K562 (cell line): ENCODE measurements around the gene ACYP2. TPM values are rescaled to one million over a fixed set of nuclear protein-coding genes. Genes with fewer than 3 reads are reported as not detected.

Source experiments
- ATAC-seq: fragments of 200-7000 bp; cut with Tn5 transposase; 3 replicates; pipeline ENCODE4 v1.9.1; 2020; ENCODE audit warnings: moderate library complexity
- BruUV-seq: library from RNA; stranded (reverse); fragments of 400-500 nt; replicated peaks from 2 replicates; lab custom pipeline; 2021; lab: Mats Ljungman, UMichigan
- CTCF ChIA-PET: fragments of 300-600 bp; formaldehyde crosslinking; extraction: SDS; loops from one replicate; lab custom pipeline; 2021; ENCODE audit warnings: low intra/inter-chr PET ratio; lab: Yijun Ruan, JAX
- POLR2A ChIA-PET: fragments of 300-600, 350-650 bp; sonication (Branson Sonifier 250); formaldehyde crosslinking; extraction: SDS; loops from one replicate; lab custom pipeline; 2021; ENCODE audit warnings: antibody characterized with exemption, inconsistent platforms; lab: Yijun Ruan, JAX
- DNase-seq, 4 experiments: peaks; one replicate each; pipeline versions ENCODE4 v3.0.0 to v3.0.0-alpha.2; 2011 to 2018; ENCODE audit warnings: low spot score in 3 of 4, mixed read lengths in 3 of 4; ENCODE audit errors: extremely low read depth in 1 of 4
- FAIRE-seq: peaks from 2 replicates; lab custom pipeline; 2011; peaks lifted over from hg19 to GRCh38; lab: Jason Lieb, UNC
- H2AFZ ChIP-seq: 2 replicates; pipeline ENCODE4 v1.6.0; 2011; ENCODE audit warnings: low read depth, low read length, control low read depth, inconsistent platforms
- H3K27ac ChIP-seq: fragments of 200-600 bp; 3 replicates; pipeline ENCODE4 v1.8.0; 2011; ENCODE audit warnings: low read depth, mild to moderate bottlenecking, control low read depth, inconsistent platforms, low read length, moderate library complexity, mixed read lengths; ENCODE audit errors: extremely low read depth
- H3K27me3 ChIP-seq, 2 experiments: fragments of 300-600 bp in 1 of 2; 2 replicates in 1 of 2; 3 replicates in 1 of 2; pipeline versions ENCODE4 v1.6.0 to v1.8.0; 2011; ENCODE audit warnings: inconsistent platforms in 2 of 2, low read length in 2 of 2, mild to moderate bottlenecking in 1 of 2, mixed read lengths in 1 of 2, moderate library complexity in 1 of 2; ENCODE audit not compliant: control insufficient read depth in 2 of 2, insufficient read depth in 2 of 2
- H3K36me3 ChIP-seq: fragments of 300-600 bp; 3 replicates; pipeline ENCODE4 v1.8.0; 2011; ENCODE audit warnings: mild to moderate bottlenecking, low read length, inconsistent platforms; ENCODE audit not compliant: control insufficient read depth, insufficient read depth
- H3K4me1 ChIP-seq, 2 experiments: fragments of 200-600 bp in 1 of 2; replicated peaks in 1 of 2; 2 replicates in 1 of 2; 3 replicates in 1 of 2; pipeline versions ENCODE4 v1.5.1 to v1.8.0; 2011; ENCODE audit warnings: inconsistent platforms in 2 of 2, low read length in 2 of 2, mild to moderate bottlenecking in 1 of 2, mixed read lengths in 1 of 2, moderate library complexity in 1 of 2; ENCODE audit not compliant: control insufficient read depth in 2 of 2, insufficient read depth in 2 of 2
- H3K4me2 ChIP-seq: 2 replicates; pipeline ENCODE4 v1.6.1; 2011; ENCODE audit warnings: low read length, control low read depth, inconsistent platforms, mixed read lengths; ENCODE audit not compliant: insufficient read depth
- H3K4me3 ChIP-seq: fragments of 200-600 bp; sonication (generic), shearing (Covaris generic); 2 replicates; pipeline ENCODE4 v1.5.1; 2016; ENCODE audit warnings: control low read depth, inconsistent platforms
- H3K79me2 ChIP-seq: fragments of 200-600 bp; 3 replicates; pipeline ENCODE4 v1.8.0; 2011; ENCODE audit warnings: low read length, inconsistent platforms; ENCODE audit not compliant: control insufficient read depth, insufficient read depth
- H3K9ac ChIP-seq, 2 experiments: 2 replicates each; pipeline versions ENCODE4 v1.6.0 to v1.6.1; 2011; ENCODE audit warnings: low read depth in 2 of 2, low read length in 2 of 2, control low read depth in 1 of 2, inconsistent platforms in 1 of 2, mild to moderate bottlenecking in 1 of 2, mixed read lengths in 1 of 2; ENCODE audit not compliant: insufficient read depth in 1 of 2
- H3K9me1 ChIP-seq: one replicate; pipeline ENCODE4 v1.6.0; 2011; ENCODE audit warnings: inconsistent platforms, mild to moderate bottlenecking, low read length, moderate library complexity; ENCODE audit not compliant: control insufficient read depth, insufficient read depth
- H3K9me3 ChIP-seq: replicated peaks from 2 replicates; pipeline ENCODE4 v1.5.1; 2011; ENCODE audit warnings: low read depth, low read length, inconsistent platforms; ENCODE audit not compliant: control insufficient read depth, insufficient read depth
- H4K20me1 ChIP-seq: replicated peaks from 2 replicates; pipeline ENCODE4 v1.6.1; 2011; ENCODE audit warnings: low read length, inconsistent platforms, mixed read lengths; ENCODE audit not compliant: control insufficient read depth, insufficient read depth
- ARID1B ChIP-seq: fragments of 450-650 bp; IDR thresholded peaks from 2 replicates; pipeline ENCODE4 v1.6.1; 2016; ENCODE audit warnings: antibody characterized with exemption, mild to moderate bottlenecking, inconsistent platforms
- CREB1 ChIP-seq, 2 experiments: sonication (generic) in 1 of 2; formaldehyde crosslinking in 1 of 2; IDR thresholded peaks; 2 replicates each; pipeline versions ENCODE4 v1.6.1 to v1.8.0; 2012 to 2022; ENCODE audit warnings: inconsistent platforms in 1 of 2, mild to moderate bottlenecking in 1 of 2, missing genetic modification reagents in 1 of 2, moderate library complexity in 1 of 2
- DDX20 ChIP-seq: fragments of 450-650 bp; IDR thresholded peaks from 2 replicates; pipeline ENCODE4 v1.6.1; 2016; ENCODE audit warnings: missing genetic modification characterization, low read depth, mild to moderate bottlenecking, missing compliant biosample characterization, moderate library complexity
- EGR1 ChIP-seq: fragments of 450-650 bp; conservative IDR thresholded peaks from 2 replicates; pipeline ENCODE4 v1.6.1; 2017; ENCODE audit warnings: mild to moderate bottlenecking
- FOXA3 ChIP-seq, 2 experiments: fragments of 450-650 bp in 1 of 2; sonication (generic) in 1 of 2; formaldehyde crosslinking; IDR thresholded peaks in 1 of 2; conservative IDR thresholded peaks in 1 of 2; 2 replicates each; pipeline versions ENCODE4 v1.4.0 to v1.8.0; 2020 to 2022; ENCODE audit warnings: mild to moderate bottlenecking in 2 of 2, missing genetic modification reagents in 1 of 2
- HNRNPUL1 ChIP-seq: fragments of 200-400 bp; formaldehyde crosslinking; IDR thresholded peaks from 2 replicates; pipeline ENCODE4 v1.6.1; 2017; ENCODE audit warnings: low read length
- KLF13 ChIP-seq: fragments of 450-650 bp; IDR thresholded peaks from 2 replicates; pipeline ENCODE4 v1.6.1; 2016; ENCODE audit warnings: missing genetic modification characterization, low read depth, mild to moderate bottlenecking, missing compliant biosample characterization, moderate library complexity, borderline replicate concordance
- MYNN ChIP-seq, 2 experiments: sonication (generic); formaldehyde crosslinking in 1 of 2; IDR thresholded peaks; 2 replicates each; pipeline versions ENCODE4 v1.5.0 to v1.6.1; 2016 to 2020; ENCODE audit warnings: antibody characterized with exemption in 1 of 2, missing genetic modification reagents in 1 of 2
- SIN3A ChIP-seq, 2 experiments: fragments of 150-350 bp in 1 of 2; IDR thresholded peaks; 2 replicates each; pipeline ENCODE4 v1.6.1; 2011 to 2016; ENCODE audit warnings: borderline replicate concordance in 2 of 2, low read depth in 2 of 2, low read length in 2 of 2, mild to moderate bottlenecking in 2 of 2, moderate library complexity in 2 of 2; ENCODE audit not compliant: control insufficient read depth in 1 of 2
- SMARCA4 ChIP-seq: fragments of 450-650 bp; IDR thresholded peaks from 2 replicates; pipeline ENCODE4 v1.6.1; 2016
- SOX6 ChIP-seq: fragments of 450-650 bp; IDR thresholded peaks from 2 replicates; pipeline ENCODE4 v1.6.1; 2014; ENCODE audit warnings: mild to moderate bottlenecking
- TEAD1 ChIP-seq, 2 experiments: fragments of 450-650 bp in 1 of 2; sonication (generic) in 1 of 2; formaldehyde crosslinking; IDR thresholded peaks; 2 replicates each; pipeline versions ENCODE4 v1.4.0 to v1.8.0; 2020 to 2022; ENCODE audit warnings: mild to moderate bottlenecking in 2 of 2, missing genetic modification reagents in 1 of 2
- TEAD4 ChIP-seq, 2 experiments: sonication (generic) in 1 of 2; formaldehyde crosslinking in 1 of 2; IDR thresholded peaks; 2 replicates each; pipeline versions ENCODE4 v1.6.1 to v1.8.0; 2012 to 2022; ENCODE audit warnings: borderline replicate concordance in 1 of 2, inconsistent platforms in 1 of 2, low read length in 1 of 2, mild to moderate bottlenecking in 1 of 2, missing genetic modification reagents in 1 of 2
- ZNF316 ChIP-seq: fragments of 450-650 bp; IDR thresholded peaks from 2 replicates; pipeline ENCODE4 v1.6.1; 2016
- ZNF507 ChIP-seq: conservative IDR thresholded peaks from 2 replicates; pipeline ENCODE4 v1.6.1; 2017; ENCODE audit warnings: missing genetic modification characterization, missing compliant biosample characterization
- ZNF695 ChIP-seq: fragments of 450-650 bp; formaldehyde crosslinking; IDR thresholded peaks from 2 replicates; pipeline ENCODE4 v1.4.0; 2020; ENCODE audit warnings: mild to moderate bottlenecking, moderate library complexity
- WGBS: fragments of 100-300 bp; shearing (Covaris generic); methylation state at CpG from one replicate; pipeline ENCODE4 v1.1.6; 2016; ENCODE audit warnings: low coverage, mixed read lengths; ENCODE audit not compliant: insufficient coverage; ENCODE audit errors: missing lambda C conversion rate; 5-methylcytosine and 5-hydroxymethylcytosine counted together
- in situ Hi-C: fragments of 300-500 bp; cut with MboI; formaldehyde crosslinking; loops from 4 replicates; pipeline ENCODE4 v1.15.0; 2018; ENCODE audit warnings: inconsistent platforms, mixed read lengths
- intact Hi-C: fragments of 100-400 bp; cut with micrococcal nuclease; formaldehyde crosslinking; loops from 2 replicates; pipeline ENCODE4 v1.14.2; 2022
- polyA plus RNA-seq, 8 experiments: library from polyadenylated mRNA; depleted of rRNA in 4 of 8; stranded (reverse) in 5 of 8; unstranded in 3 of 8; fragments of >200 nt; fragmentation: Nextera tagmentation in 2 of 8; fragmentation: Illumina TruSeq in 1 of 8; extraction: Ambion mirVana in 2 of 8; extraction: Trizol in 1 of 8; gene quantifications; 2 replicates each; pipeline versions ENCODE4 v1.2.1 to v1.2.3, GENCODE V29; 2011 to 2014; ENCODE audit warnings: inconsistent platforms in 1 of 8, missing spikeins in 1 of 8
- total RNA-seq, 7 experiments: library from RNA; depleted of rRNA in 6 of 7; stranded (reverse); fragments of >200 nt in 6 of 7; fragmentation: Illumina TruSeq in 2 of 7; extraction: Trizol in 2 of 7; gene quantifications; 2 replicates each; pipeline versions ENCODE4 v1.2.1 to v1.2.3, GENCODE V29; 2011 to 2021; ENCODE audit warnings: low replicate concordance in 1 of 7

The ACYP2 gene
- total and polyA plus RNA-seq, 9 of the 15 experiments (the other 6 are each of a cell fraction or from before 2014, with no cell fraction given), result 1.0 to 4.1 (median 2.0) TPM

DNA sequence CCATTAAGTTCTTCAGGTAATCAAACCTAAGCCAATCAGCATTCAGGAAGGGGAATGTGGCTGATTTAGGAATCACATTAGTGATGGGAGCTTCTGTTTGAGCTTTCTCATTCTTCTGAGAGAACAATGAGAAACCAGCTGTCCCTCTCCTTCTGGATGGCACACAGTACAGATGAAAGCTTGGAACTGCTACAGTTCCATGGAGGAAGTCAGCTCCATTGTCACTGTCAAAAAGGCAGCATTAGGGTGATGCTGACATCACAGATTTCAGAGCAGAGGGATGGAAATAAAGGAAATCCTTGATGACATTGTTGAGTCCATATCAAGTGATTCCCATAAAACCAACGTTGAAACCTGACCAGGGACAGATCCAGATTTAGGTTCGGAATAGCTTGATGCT is 36.1 kb upstream of the ACYP2 start:
- Histone ChIP-seq H3K36me3 (no peaks in the 10 kb centered on the region), H3K79me2 (no peaks in the 10 kb centered on the region), H2AFZ (no peak overlapping the region; the same call in 1 of the 2 replicates), H3K27me3 (no peaks in the 10 kb centered on the region), H3K9ac (no peak overlapping the region), H4K20me1 (no peaks in the 10 kb centered on the region), H3K4me1 (peaks cover 0 to 36% of the 10 kb centered on the region in 2 experiments; a peak in 4 of 5 replicates), H3K9me3 (peaks cover 33% of the 10 kb centered on the region), H3K4me3 (no peak overlapping the region), H3K4me2 (no peak overlapping the region), H3K9me1 (no peaks in the 10 kb centered on the region), H3K27ac (no peak overlapping the region; the same call in 2 of the 3 replicates)
- POLR2A ChIA-PET, result interaction anchor here (0.5 to 0.7 kb wide), 2 partner anchors 37 to 105 kb away, joined by 3 read pairs; no protein-coding TSS in a partner anchor
- CTCF ChIA-PET, result no interaction called here
- intact Hi-C loops, result loop anchor here (5.0 kb wide), 1 partner anchor 107 kb away; the partner anchor contains the start of gene PSME4
- WGBS, result 56% methylated on average over 2 of the region's 2 CpGs
- in situ Hi-C loops, result no loop called here
- peak; percentile 27; the same call in 1 of the 2 replicates for TF ChIP-seq ZNF316
- no peak for TF ChIP-seq ZNF695 (CRISPR knock-in tag)
- no peak for TF ChIP-seq TEAD1 (CRISPR knock-in tag; IDR thresholded peaks at IDR 0.05)
- TF ChIP-seq DDX20 (tag), result no peak
- no TSS peak for BruUV-seq
- DNase-seq, result no peak
- FAIRE-seq, result no peak
- no peak for ATAC-seq

DNA sequence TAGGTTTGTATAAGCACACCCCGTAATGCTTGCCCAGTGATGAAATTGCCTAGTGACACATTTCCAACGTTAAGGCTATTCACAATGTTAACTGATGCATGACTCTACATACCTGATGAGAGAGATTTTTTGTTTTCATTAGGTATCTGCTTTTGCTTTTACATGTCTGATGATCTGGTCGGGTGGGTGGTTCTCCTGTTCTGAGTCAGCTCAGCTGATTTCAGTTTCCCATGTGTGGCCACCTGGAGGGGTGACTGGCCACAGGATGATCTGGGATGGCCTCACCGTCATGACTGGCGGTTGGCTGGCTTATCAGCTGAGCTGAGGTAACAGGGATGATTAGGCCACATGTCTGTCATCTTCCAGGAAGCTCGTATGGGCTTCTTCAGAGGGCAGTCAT is 33.8 kb upstream of the ACYP2 start:
- Histone ChIP-seq H2AFZ (peak overlapping the region; percentile 34; the same call in 1 of the 2 replicates), H3K36me3 (no peaks in the 10 kb centered on the region), H3K27ac (peak overlapping the region; percentile 59; the same call in 2 of the 3 replicates), H3K4me1 (peaks cover 5 to 29% of the 10 kb centered on the region in 2 experiments), H3K4me2 (peak overlapping the region; percentile 28), H3K4me3 (no peak overlapping the region), H4K20me1 (no peaks in the 10 kb centered on the region), H3K79me2 (no peaks in the 10 kb centered on the region), H3K9me1 (no peaks in the 10 kb centered on the region), H3K9ac (no peak overlapping the region), H3K27me3 (no peaks in the 10 kb centered on the region), H3K9me3 (peaks cover 31% of the 10 kb centered on the region)
- FAIRE-seq, result peak; percentile 86
- intact Hi-C loops, result no loop called here
- WGBS, result 18% methylated on average over 6 of the region's 6 CpGs
- no TSS peak for BruUV-seq
- peak; percentile 43 to 86 (median 67) for DNase-seq
- peak; percentile 75 for ATAC-seq
- in situ Hi-C loops, result no loop called here
- ChIA-PET CTCF (no interaction called here), POLR2A (interaction anchor here (0.9 to 1.2 kb wide), 2 partner anchors 66 to 112 kb away, joined by 3 to 6 read pairs; no protein-coding TSS in a partner anchor)
- peak; percentile 75 for TF ChIP-seq TEAD4 (IDR thresholded peaks at IDR 0.05; ENCODE audit: low read length)
- no peak for TF ChIP-seq TEAD4 (CRISPR knock-in tag; IDR thresholded peaks at IDR 0.05; ENCODE audit: borderline replicate concordance)
- 0 out of 2 replicates have a peak, but pooled peaks have one; percentile 19 for TF ChIP-seq EGR1
- TF ChIP-seq MYNN (IDR thresholded peaks at IDR 0.05), result peak; percentile 89
- no peak for TF ChIP-seq MYNN (CRISPR knock-in tag; IDR thresholded peaks at IDR 0.05)
- TF ChIP-seq ARID1B, result peak; percentile 81
- TF ChIP-seq CREB1 (IDR thresholded peaks at IDR 0.05), result 0 out of 2 replicates have a peak, but pooled peaks have one; percentile 41
- peak; percentile 32; the same call in 1 of the 2 replicates for TF ChIP-seq CREB1 (CRISPR knock-in tag; IDR thresholded peaks at IDR 0.05)
- TF ChIP-seq SOX6, result 0 out of 2 replicates have a peak, but pooled peaks have one; percentile 32
- no peak for TF ChIP-seq ZNF507 (tag)
- TF ChIP-seq FOXA3 (CRISPR knock-in tag; conservative IDR thresholded peaks at IDR 0.05 in 1 of 2, IDR thresholded peaks at IDR 0.05 in 1 of 2), result no peak
- TF ChIP-seq SIN3A (IDR thresholded peaks at IDR 0.05; ENCODE audit: borderline replicate concordance in 2 of 2, control insufficient read depth in 1 of 2, low read depth in 2 of 2, low read length in 2 of 2), result peak in 1 of 2 experiments; percentile 55; a peak in 1 of 4 replicates
- peak; percentile 71; the same call in 1 of the 2 replicates for TF ChIP-seq SMARCA4
- TF ChIP-seq HNRNPUL1, result no peak
- TF ChIP-seq KLF13, result no peak
